ENCODE results near the gene NDUFS7.

DNA sequence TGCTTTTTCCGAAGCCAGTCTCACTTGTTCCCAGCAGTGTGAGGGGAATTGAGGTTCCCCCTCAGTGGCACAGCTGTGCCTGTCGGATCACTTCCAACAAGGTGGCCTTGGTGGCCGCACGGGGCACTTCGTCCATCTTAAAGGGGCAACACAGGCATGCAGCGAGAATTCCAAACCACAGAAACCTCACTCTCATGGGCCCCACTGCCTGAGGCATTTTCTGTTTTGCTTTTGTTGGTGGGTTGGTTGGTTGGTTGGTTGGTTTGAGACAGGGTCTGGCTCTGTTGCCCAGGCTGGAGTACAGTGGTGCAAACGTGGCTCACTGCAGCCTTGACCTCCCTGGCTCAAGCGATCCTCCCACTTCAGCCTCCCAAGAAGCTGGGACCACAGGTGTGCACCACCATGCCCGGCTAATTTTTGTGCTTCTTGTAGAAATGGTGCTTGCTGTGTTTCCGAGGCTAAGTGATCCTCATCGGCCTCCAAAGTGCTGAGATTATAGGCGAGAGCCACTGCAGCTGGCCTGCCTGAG, 3.7 kb upstream of the NDUFS7 start:
- TF ChIP-seq, protein P1, sequence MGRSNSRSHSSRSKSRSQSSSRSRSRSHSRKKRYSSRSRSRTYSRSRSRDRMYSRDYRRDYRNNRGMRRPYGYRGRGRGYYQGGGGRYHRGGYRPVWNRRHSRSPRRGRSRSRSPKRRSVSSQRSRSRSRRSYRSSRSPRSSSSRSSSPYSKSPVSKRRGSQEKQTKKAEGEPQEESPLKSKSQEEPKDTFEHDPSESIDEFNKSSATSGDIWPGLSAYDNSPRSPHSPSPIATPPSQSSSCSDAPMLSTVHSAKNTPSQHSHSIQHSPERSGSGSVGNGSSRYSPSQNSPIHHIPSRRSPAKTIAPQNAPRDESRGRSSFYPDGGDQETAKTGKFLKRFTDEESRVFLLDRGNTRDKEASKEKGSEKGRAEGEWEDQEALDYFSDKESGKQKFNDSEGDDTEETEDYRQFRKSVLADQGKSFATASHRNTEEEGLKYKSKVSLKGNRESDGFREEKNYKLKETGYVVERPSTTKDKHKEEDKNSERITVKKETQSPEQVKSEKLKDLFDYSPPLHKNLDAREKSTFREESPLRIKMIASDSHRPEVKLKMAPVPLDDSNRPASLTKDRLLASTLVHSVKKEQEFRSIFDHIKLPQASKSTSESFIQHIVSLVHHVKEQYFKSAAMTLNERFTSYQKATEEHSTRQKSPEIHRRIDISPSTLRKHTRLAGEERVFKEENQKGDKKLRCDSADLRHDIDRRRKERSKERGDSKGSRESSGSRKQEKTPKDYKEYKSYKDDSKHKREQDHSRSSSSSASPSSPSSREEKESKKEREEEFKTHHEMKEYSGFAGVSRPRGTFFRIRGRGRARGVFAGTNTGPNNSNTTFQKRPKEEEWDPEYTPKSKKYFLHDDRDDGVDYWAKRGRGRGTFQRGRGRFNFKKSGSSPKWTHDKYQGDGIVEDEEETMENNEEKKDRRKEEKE (IDR thresholded peaks at IDR 0.05) = no peak
- TF ChIP-seq, protein P2, sequence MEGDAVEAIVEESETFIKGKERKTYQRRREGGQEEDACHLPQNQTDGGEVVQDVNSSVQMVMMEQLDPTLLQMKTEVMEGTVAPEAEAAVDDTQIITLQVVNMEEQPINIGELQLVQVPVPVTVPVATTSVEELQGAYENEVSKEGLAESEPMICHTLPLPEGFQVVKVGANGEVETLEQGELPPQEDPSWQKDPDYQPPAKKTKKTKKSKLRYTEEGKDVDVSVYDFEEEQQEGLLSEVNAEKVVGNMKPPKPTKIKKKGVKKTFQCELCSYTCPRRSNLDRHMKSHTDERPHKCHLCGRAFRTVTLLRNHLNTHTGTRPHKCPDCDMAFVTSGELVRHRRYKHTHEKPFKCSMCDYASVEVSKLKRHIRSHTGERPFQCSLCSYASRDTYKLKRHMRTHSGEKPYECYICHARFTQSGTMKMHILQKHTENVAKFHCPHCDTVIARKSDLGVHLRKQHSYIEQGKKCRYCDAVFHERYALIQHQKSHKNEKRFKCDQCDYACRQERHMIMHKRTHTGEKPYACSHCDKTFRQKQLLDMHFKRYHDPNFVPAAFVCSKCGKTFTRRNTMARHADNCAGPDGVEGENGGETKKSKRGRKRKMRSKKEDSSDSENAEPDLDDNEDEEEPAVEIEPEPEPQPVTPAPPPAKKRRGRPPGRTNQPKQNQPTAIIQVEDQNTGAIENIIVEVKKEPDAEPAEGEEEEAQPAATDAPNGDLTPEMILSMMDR (IDR thresholded peaks at IDR 0.05 in 2 of 3, conservative IDR thresholded peaks at IDR 0.05 in 1 of 3; ENCODE audit: control insufficient read depth in 2 of 3, extremely low read depth in 1 of 3, insufficient read depth in 1 of 3, low read depth in 3 of 3, low read length in 3 of 3) = no peak
- TF ChIP-seq, protein P3, sequence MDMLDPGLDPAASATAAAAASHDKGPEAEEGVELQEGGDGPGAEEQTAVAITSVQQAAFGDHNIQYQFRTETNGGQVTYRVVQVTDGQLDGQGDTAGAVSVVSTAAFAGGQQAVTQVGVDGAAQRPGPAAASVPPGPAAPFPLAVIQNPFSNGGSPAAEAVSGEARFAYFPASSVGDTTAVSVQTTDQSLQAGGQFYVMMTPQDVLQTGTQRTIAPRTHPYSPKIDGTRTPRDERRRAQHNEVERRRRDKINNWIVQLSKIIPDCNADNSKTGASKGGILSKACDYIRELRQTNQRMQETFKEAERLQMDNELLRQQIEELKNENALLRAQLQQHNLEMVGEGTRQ (IDR thresholded peaks at IDR 0.05; ENCODE audit: borderline replicate concordance, low read depth, low read length) = no peak
- no peak for TF ChIP-seq EP300 (IDR thresholded peaks at IDR 0.05; ENCODE audit: borderline replicate concordance in 1 of 2, control insufficient read depth in 1 of 2, low read depth in 2 of 2, low read length in 2 of 2)
- no peak for TF ChIP-seq POLR2A (IDR thresholded peaks at IDR 0.05; ENCODE audit: low read depth, low read length)
- no peak for TF ChIP-seq NFYB (IDR thresholded peaks at IDR 0.05; ENCODE audit: insufficient read depth, low read depth, low read length)
- TF ChIP-seq RAD21 (IDR thresholded peaks at IDR 0.05; ENCODE audit: insufficient read depth, low read depth, low read length) = no peak

Measured in GM12878 (cell line).